DMS 273 (cell line): ENCODE data around the gene FAM219B.

Source experiments
- DNase-seq: peaks from one replicate; lab custom pipeline; 2025; ENCODE audit not compliant: unreplicated experiment; lab: John Stamatoyannopoulos, UW

Gene FAM219B

GRCh38 chr15:74873756-74874424, 32.8 kb downstream of the FAM219B start:
- DNase-seq, result peak; percentile 55

DNA sequence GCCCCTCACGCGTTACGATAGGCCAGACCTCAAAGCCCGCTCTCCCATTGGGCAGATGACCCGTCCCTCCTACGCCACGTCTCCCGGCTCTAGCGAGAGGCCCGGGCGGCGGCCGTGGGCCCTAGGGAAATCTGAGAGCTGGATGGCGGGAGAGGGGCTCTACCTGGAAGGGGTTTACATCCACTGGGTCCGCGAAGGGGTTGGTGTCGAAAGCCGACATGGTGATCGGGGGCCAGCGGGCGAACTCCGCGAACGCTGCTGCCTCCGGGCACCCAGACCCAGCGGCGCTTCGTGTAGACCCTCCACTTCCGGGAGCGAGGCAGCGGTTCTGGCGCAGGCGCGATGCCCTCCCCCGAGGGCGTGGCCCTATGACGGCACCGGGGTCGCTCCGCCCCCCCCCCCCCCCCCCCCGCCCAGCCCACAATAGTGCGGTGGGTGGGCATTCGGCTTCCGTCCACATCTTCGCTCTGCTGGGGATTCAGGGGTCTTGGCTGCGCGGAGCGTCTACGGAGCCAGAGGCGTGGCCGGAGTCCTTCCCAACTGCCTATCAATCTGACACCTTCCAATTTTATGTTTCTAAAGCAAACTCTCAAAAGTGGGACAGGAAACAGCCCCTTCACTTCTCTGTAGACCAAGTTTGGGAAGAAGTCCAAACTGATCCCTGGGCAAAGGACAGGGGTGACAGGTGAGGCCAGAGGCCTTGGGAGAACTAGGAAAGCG, 33.5 kb downstream of the FAM219B start, which contains the start of gene SCAMP2:
TSS of gene SCAMP2 (minus strand) at position 330 of the 720 bp plus-strand sequence. CDS start at position 220, 110 bp downstream.
- peak; percentile 95 for DNase-seq

- DNase-seq, result no peak
These were observed 34.0 kb downstream of the FAM219B start for GRCh38 chr15:74872702-74873035.

DNA sequence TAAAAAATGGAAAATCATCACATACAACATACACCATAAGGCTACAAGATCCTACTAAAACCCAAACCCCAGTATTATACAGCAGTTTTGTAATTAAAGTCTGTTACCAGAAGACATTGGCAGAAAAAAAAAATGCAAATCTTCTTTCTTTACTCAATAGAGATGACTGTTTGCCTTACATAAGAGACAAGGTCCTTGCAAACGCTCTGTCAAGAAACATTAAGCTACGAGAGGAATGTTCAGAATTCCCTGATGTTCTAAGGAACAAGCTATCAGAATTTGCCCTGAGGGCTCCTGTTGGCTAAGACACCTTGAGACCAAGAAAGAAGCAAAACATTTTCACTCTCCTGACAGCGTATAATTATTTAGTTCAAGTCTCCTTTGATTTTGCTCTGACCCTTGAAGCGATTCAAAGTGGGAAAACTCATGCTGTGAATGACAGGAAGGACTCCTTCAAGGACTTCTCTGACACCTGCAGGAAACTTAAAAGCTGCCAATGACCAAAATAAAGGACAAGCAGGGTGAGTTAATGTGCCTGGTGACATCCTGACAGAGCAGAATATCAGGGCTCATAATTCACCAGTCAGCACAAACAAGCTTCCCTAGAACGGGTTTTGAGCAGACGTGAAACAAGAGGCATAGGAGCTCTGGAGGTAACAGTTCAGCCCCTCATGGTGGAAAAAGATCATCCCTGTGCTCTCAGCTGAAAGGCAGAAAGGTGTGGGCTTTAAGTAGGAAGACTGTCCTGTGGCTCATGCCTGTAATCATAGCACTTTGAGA, 36.0 kb downstream of the FAM219B start:
- no peak for DNase-seq

DNA sequence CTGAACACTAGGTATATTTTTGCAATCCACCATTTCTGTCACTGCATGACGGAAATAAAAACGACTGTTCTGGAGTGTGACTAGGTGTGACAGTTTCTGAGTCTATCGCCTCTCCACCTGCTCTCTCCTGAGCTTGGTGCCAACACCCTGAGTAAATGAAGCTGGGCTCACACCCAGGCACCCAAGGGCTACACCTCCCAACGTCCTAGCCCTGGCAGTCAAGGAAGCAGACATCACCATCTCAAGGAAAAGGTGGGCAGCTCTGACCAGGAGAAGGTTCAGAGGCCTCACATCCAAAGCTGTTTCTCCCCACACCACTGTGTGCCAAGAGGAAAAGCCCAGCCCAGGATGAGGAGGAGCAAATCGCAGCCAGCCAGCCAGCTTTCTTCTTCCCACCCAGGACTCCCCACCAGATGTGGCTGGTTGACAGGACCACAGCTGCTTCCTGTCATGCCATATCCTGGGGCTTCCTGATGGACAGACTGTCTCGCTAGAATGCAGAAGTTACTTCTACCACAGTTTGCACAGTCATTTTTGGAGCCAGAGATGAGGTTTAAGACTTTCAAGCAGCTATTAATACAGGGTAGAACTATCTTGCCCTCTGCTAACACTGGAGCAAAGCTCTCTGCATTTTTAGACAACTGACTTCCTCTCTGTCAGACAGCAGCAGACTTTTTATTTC, 36.8 kb downstream of the FAM219B start:
- DNase-seq, result no peak

DNA sequence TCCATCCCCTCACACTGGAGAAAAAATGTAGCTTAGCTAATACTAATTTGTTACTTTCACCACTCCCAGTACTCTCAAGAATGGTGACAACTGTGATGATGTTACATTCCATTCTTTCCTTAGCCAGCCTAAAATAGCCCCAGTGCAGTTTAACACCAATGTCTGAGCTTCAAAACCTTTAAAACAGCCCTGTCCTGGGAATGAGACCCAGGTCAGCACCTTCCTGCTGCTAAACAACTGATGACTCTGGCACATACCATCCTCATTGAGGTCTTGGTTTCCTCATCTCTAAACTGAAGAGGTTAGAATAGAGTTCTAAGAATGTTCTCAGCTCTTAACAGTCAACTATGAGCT, 37.3 kb downstream of the FAM219B start:
- no peak for DNase-seq

DNA sequence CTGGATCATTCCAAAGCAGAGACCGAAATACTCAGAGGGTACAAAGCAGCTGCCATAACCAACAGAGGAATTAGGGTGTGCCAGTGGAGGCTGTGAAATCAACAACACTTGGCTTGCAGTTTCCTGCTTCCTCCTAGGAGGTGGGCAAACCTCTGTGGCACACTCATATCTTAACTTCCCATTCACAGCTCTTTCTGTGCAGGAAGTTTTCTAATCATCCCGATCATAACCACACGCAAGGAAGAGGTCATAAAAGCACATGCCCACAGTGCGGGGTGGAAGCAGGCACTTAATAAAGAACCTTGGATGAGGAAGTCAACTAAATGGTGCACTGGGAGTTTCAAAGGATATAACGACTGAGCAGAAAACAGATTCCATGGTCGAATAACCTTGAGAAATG, 38.6 kb downstream of the FAM219B start:
- DNase-seq, result no peak

DNA sequence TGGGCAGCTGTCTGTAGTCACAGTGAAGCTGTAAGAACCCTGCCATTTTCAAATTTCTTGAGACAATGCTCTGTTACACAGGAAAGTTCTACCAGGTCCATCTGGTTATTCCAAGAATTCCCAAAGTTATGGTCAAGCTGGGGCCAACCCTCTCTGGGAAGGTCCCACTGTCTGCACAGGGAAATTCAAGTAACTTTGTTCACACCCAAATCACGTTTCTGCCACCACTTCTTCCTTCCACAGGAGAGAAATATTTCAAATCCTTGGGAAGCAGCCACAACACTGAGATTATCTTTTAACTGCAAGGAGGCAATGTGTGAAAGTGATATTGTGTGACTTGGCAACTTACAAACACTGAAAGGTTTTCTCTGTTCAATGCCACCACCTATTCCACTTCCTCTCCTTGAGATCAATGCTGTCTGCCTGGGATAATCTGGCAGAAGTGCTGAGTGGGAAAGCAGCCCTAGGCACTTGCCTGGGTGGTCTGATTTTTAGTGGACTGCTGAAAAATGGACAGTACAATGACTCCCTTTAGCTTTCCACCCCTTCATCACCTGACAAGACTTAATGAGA, 39.1 kb downstream of the FAM219B start:
- no peak for DNase-seq

DNA sequence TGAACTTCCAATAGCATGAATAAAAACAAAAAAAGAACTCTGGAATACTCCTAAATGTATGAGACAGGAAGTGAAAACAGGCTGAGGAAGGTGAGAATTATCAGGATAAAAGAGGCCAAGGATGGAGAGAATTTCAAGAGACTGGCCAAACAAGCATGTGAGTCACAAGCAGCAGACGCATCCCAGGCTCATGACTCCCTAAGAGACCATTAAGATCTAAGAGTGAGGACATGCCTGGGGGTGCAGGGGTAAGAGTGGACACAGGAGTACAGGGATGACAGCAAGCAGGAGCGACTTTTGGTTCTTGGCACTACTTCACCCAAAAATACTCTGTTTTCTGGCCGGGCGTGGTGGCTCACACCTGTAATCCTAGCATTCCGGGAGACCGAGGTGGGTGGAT, 40.6 kb downstream of the FAM219B start:
- DNase-seq, result no peak

DNA sequence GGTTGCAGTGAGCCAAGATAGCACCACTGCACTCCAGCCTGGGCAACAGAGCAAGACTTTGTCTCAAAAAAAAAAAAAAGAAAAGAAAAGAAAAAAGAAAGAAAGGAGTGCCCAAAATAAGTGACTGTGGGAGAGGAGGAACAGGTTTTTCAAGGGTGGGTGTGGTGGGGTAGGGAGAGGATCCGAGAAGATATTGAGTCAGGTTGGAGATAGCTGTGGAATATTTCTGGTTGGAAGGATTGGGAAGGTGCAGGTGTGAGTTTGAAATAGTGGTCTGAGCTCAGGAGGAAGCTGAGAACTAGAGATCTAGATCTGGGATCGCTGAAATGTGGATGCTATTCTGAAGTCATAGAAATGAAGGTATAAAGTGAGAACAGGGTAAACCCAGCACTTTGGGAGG, 41.3 kb downstream of the FAM219B start:
- DNase-seq, result no peak

- DNase-seq, result no peak
These were observed 42.4 kb downstream of the FAM219B start for GRCh38 chr15:74864296-74864695.

DNA sequence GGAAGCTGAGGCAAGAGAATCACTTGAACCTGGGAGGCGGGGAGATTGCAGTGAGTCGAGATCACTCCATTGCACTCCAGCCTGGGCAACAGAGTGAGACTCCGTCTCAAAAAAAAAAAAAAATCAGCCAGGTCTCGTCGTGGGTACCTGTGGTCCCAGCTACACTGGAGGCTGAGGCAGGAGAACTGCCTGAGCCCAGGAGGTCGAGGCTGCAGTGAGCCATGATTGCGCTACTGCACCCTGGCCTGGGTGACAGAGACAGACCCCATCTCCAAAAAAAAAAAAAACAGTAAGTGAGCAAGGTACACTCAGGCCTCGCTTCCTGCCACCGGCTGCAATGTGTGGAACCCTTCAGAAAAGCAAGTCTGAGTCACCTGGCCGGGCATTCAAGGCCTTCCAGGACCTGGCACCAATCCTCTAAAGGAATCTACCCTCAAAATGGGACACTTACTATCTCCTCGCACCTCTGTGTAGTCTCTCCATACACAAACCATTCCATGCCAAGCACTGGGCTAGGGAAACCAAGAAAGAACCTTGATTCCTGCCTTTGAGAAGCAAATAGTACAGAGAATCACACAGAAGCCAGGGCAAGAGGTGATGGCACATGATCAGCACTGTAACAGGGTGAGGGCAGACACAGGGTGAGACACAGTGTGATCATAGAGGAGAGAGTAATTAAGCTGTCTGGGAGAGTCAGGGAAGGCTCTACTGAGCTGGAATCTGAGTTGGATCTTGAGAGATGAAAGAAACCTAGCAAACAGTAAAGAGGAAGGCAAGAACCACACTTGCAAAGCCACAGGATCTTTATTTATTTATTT, 43.2 kb downstream of the FAM219B start:
- no peak for DNase-seq

GRCh38 chr15:74858369-74858740, 48.3 kb downstream of the FAM219B start:
- no peak for DNase-seq

- no peak for DNase-seq
These were observed 48.8 kb downstream of the FAM219B start for GRCh38 chr15:74857671-74858368.

DNA sequence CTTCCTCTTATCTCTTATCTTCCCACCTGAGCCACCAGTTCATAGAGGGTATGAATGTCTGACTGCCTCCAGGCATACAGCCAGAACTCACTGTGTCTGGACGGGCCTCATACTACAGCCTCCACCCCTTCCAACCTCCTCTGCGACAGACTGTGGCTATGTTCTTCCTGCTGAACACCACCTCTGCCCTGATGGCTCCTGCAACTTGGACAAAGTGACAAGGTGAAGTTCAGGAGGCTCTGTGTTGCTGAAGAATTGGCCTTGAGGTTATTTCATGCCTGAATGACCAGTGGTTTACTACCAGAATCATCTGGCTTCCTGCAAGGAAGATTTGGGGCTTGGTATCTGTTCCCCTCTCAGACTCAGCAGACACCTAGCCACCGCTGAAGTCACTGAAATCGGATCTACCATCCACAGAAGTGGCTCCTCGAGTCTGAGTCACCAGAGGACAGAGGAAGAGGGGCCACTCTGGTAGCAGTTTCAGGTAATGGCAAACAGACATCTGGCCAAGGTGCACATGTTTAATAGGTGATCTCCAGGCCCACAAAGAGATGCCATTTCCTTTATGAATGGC, 49.5 kb downstream of the FAM219B start:
- no peak for DNase-seq

DNA sequence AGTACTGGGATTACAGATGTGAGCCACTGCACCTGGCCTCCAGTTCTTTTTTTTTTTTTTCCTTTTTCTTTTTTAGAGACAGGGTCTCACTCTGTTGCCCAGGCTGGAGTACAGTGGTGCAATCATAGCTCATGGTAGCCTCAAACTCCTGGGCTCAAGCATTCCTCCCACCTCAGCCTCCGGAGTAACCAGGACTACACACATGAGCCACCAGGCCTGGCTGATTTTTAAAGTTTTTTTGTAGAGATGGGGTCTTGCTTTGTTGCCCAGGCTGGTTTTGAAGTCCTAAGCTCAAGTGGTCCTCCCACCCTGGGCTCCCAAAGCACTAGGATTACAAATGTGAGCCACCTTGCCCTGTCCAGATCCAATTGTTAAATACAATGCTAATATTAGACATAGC, 50.1 kb downstream of the FAM219B start:
- no peak for DNase-seq

DNA sequence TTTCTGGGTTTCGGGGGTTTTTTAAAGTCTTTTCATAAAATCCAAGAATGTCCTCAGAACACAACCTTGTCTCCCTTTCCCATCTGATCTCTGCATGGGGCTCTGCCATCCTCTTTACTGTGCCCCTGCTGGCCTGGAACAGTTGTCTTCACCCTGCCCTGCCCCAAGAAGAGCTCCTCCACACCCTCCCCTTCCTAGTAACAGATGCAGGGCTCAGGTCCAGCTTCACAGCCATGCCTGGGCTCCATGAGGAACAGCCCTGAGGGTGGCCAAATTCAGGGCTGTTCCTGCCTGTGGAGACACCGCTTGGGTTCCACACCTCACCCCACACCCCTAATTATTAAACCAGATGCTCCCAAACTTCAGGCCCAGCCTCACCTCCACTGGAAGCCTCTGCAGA, 50.8 kb downstream of the FAM219B start:
- peak; percentile 71 for DNase-seq

- no peak for DNase-seq
These were observed 52.1 kb downstream of the FAM219B start for GRCh38 chr15:74854453-74855022.

DNA sequence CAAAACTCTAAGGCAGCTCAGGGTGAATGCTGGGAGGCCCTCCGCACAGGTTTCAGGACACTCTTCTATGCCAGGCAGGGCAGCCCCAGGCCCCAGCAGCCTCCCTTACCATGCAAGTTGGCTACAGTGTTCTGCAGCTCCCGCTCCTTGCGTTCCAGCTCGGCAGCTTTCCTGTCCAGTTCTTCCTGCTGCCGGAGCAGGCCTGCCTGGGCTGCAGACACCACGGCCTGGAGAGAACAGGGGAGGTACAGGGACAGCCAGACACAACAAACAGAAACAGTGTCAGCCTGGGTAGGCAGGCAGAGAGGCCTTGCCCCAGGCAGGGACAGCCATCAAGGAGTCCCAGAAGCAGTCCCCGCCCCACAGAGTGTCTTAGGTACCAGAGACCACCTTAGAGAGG, 54.7 kb downstream of the FAM219B start:
- DNase-seq, result no peak
